Renal cortical epithelial cell (primary cell): ENCODE results near the gene GRP. TPM values are rescaled to one million over a fixed set of nuclear protein-coding genes. Genes with fewer than 3 reads are reported as not detected.

Source experiments
- DNase-seq: peaks from one replicate; pipeline ENCODE4 v3.0.0-alpha.2; 2011; ENCODE audit warnings: low read depth
- total RNA-seq: library from RNA; depleted of rRNA; stranded (reverse); fragments of >200 nt; gene quantifications from 2 replicates; pipeline ENCODE4 v1.2.3, GENCODE V29; 2014

The GRP gene
- not detected in 2 replicates for total RNA-seq

GRCh38 chr18:59219672-59220163 lies at the start of gene GRP:
Gene GRP, plus strand, starts transcription at chr18:59220158. Its CDS starts 108 bp downstream, at chr18:59220266.
- no peak for DNase-seq

- peak; percentile 2 for DNase-seq
Observed at GRCh38 chr18:59172664-59173249, 47.2 kb upstream of the GRP start.

DNA sequence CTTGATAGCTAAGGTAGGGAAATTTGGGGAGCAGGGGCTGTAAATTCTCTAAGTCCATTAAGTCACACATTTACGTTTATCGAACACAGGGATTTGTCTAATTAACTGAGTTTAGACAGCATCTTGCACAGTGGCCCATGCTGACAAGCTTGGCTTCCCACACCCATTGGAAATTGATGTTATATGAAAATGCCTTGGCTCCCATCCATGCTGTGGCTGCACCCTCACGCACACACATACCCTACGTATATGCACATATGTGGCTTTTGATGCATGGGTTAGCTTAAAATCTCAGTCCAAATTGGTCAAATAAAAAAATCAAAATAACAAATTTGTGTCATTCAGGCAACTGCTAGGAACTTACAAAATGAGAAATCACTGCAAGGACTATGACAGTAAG lies 42.5 kb upstream of the GRP start:
- no peak for DNase-seq

DNA sequence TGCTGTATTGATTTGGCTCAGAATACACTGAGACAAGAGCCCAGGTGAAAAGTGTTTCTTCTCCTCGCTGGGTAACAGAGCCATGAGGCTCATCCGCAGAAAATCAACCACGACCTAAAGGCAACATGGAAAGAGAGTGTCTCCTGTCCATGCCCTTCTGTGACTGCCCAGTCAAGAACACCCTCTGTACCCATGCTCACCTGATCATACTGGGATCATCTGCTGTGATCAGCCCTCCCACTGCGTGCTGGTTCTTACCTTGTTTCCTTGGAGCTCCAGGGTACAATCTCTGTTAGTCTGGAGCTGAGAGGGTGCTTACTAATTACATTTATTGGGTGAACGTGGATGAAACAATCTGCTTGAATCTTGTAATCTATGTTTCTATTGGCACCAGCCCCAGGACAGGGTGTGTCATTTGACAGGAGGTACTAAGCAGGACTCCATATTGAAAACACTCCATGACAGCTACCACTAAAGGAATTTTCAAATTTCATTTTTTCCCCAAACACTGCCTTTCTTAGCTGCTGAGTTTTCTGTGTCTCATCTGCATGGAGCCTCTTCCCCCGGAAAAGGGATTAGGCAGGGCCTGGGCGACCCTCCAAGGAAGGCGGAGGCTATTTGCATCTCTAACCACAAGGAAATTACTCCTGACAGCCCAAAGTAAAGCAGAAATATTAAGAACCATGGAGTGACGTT lies 39.7 kb upstream of the GRP start:
- DNase-seq, result no peak

DNA sequence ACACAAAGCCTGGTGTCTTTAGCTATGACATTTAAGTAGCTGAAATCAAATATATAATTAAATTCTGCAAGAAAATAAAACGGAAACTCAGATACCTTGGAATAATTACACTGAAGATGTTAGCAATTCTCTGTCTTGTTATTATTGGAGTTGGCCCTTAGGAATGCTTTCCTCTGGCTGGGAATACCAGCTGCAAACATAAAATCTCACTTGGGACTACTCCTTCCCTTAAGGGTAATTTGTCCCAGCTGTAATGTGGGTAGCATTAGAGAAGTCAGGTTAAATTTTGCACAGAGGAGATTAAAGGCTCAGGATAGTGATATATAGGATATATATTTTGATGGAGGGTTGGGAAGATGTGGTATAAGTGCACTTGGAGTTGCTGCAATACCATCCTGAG lies 37.3 kb upstream of the GRP start:
- DNase-seq, result no peak

- DNase-seq, result no peak
Observed at GRCh38 chr18:59189008-59189407, 30.9 kb upstream of the GRP start.

DNA sequence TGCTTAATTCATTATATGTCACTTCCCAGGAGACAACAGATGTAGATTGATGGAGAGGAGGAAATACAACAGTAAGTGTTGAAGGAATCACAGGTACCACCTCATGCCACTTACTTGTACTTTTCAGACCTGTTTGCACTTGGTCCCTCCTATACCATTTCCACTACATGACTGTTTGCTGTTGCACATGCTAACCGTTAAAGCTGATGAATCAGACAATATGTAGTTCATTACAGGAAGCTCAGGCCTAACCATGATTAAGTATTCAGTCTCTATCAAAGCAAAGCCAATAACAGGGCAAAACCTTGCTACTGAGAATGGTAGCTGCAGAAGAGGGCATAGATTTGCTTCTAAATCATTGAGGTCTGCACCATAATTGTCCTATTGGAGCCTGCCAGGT lies 30.2 kb upstream of the GRP start:
- no peak for DNase-seq

- no peak for DNase-seq
Observed at GRCh38 chr18:59196161-59196725, 23.7 kb upstream of the GRP start.

DNA sequence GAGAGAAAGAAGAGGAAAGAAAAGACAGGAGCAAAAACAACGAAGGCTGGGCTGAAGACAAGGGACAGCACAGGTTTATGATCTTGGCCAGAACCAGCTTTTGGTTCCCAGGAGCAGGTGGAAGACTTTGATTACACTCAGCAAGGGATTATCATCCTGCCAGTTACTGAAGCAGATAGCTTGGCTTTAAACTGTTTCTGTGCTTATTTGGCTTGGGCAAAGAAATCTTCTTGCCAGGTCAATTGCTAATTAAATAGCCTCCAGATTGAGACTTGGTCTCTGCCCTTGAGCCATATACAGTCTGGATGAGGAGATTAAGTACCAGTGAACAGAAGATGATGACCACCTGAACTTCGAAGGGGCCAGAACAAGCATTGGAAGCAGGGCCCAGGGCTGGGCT lies 22.3 kb upstream of the GRP start:
- DNase-seq, result no peak

DNA sequence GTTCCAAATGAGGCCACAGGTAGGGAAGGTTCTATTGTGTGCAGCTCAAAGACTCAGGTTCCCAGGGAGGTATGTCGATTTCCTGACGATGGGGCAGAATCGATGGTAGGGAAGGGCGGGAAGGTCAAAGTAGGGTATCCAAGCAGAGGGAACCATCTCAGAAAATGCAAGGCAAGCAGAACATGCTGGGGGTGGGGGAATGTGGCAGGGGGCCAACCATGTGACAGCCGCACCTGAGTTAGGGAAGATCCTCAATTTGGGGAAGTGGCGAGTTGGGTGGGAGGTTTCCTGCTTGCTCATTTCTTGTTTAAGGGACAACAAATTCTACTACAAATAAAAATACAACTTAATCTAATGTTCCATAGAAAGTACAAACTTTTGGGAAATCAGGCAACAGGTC lies 21.7 kb upstream of the GRP start:
- DNase-seq, result no peak

DNA sequence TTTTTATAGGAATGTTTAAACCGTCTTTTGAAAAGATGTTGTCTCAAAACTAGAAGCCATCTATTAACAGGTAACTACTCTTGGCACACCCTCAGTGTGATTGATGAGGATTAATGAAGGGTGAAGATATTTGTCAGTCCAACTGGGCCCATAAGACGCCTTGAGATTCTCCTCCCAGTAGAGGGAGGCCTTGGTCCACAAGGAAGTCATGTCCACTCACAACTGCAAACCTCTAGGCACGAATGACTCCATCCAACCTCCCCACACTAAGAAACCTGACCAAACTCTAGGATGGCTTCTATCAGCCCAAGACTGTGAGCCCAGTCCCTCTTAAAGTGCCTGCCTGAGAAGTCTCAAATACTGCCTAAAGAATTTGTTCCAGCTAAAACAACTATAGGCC lies 19.2 kb upstream of the GRP start:
- peak; percentile 3 for DNase-seq

DNA sequence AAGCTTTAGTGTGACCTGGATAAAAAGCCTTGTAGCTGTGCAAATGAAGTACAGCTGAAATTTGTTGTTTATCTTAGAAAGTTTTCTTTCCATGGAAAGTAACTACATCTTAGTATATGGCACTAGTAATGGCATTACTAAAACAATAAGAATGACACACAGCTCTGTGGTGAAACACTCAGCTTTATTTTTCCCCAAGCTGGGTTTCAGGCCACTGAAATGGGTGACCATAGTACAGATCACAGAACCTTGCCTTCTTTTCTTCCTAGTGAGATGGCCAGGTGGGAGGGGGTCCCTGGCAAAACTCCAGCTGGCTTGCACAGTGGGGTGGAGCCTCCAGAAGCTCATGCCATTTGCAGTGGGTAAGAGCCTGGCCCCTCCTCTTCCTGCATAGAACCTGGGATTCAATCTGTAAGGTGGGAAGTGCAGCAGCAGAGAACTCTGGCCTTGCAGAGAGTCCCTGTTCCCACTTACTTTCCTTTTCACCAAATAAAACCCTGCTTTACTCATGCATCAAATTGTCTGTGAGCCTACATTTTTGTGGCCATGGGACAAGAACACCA lies 17.6 kb upstream of the GRP start:
- no peak for DNase-seq

GRCh38 chr18:59207506-59207905 lies 12.5 kb upstream of the GRP start:
- DNase-seq, result no peak

- DNase-seq, result peak; percentile 57
Observed at GRCh38 chr18:59208602-59209125, 11.3 kb upstream of the GRP start.

- DNase-seq, result no peak
Observed at GRCh38 chr18:59210299-59210698, 9.7 kb upstream of the GRP start.

DNA sequence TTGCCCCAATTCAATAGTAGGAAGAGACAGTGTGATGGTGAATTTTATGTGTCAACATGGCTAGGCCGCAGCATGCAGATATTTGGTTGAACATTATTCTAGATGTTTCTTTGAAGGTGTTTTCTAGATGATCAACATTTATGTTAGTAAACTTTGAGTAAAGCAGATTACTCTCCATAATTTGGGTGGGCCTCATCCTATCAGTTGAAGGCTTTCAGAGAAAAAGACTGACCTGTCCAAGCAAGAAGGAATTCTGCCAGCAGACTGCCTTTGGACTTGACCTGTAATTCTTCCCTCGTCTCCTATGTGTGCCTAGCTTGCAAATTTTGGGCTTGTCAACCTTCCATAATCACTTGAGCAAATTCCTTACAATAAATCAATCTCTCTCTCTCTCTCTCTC lies 8.3 kb upstream of the GRP start:
- no peak for DNase-seq

- no peak for DNase-seq
Observed at GRCh38 chr18:59218018-59218417, 1.9 kb upstream of the GRP start.

DNA sequence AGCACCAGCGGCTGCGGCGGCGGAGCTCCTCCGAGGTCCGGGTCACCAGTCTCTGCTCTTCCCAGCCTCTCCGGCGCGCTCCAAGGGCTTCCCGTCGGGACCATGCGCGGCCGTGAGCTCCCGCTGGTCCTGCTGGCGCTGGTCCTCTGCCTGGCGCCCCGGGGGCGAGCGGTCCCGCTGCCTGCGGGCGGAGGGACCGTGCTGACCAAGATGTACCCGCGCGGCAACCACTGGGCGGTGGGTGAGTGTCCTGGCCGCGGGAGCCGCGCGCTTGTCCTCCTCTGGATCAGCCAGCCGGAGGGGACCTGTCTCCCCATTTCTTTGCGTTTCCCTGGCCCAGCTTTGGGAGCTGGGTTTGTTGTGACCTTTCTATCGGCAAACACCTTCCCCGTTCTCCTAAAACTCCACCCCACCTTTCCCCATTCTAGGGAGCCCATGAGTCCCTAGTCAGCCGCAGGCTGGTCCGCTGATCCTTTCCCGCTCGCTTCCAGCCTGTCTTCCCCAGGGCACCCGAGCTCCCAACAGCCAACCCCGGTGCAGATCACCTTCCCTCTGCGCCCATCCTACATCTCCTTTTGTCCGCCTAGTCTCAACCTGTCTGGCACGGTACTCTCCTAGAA lies 316 bp downstream of the GRP start:
- no peak for DNase-seq

- no peak for DNase-seq
Observed at GRCh38 chr18:59220784-59221765, 1.1 kb downstream of the GRP start.

GRCh38 chr18:59222341-59222740 lies 2.4 kb downstream of the GRP start:
- DNase-seq, result no peak

- DNase-seq, result no peak
Observed at GRCh38 chr18:59228351-59228750, 8.4 kb downstream of the GRP start.
